ENCODE measurements around the gene PIK3C2A.

PIK3C2A gene

DNA sequence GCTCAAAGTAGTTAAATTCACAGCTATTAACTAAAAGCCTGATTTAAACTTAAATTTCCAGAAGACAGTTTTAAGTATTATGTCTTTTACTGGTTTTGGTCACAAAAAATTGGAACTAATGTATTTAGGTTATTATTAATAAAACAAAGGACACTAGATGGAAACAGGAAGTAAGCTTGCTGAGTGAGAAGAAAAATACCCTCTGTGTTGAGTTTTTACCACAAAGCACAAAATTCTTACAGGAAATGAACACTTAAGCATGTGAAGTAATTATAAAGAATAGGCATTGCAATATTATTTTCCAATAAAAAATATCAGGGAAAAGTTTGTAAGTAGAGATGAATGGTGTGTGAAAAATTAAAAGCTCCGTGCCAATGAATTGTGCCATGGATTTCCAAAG lies 46.3 kb downstream of the PIK3C2A start:
- no peak for DNase-seq

DNA sequence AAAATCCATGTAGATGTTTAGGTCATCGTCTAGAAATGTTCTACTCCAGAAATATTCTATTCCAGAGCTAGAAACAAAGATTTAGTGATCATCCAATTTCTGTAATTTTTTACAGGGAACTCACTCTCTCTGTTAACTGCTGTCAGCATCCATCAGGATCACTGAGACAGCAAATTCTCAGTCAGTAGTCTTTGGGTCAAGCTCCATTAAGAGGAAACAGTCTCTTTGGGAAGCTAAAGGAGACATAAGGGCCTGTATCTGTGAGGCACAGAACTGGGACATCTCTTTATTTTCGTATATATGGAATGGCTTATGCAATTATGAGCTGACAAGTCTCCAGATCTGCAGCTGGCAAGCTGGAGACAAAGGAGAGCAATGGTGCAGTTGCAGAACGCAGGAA lies 48.3 kb downstream of the PIK3C2A start:
- no peak for DNase-seq
